MCF 10A (cell line): ENCODE measurements around the gene FTCDNL1. TPM values are rescaled to one million over a fixed set of nuclear protein-coding genes. Genes with fewer than 3 reads are reported as not detected.

Source experiments
- BruUV-seq: library from RNA; stranded (reverse); fragments of 400-500 nt; replicated peaks from 2 replicates; lab custom pipeline; 2021; lab: Mats Ljungman, UMichigan
- CTCF ChIA-PET: fragments of 300-600 bp; sonication (Branson Sonifier 250); formaldehyde crosslinking; extraction: SDS; loops from one replicate; lab custom pipeline; 2021; ENCODE audit warnings: antibody characterized with exemption, inconsistent platforms; lab: Yijun Ruan, JAX
- POLR2A ChIA-PET: fragments of 300-600, 350-650 bp; sonication (Branson Sonifier 250); formaldehyde crosslinking; extraction: SDS; loops from one replicate; lab custom pipeline; 2020; ENCODE audit warnings: antibody characterized with exemption, inconsistent platforms; lab: Yijun Ruan, JAX
- DNase-seq: peaks from one replicate; pipeline ENCODE4 v3.0.0-alpha.2; 2018; ENCODE audit not compliant: unreplicated experiment
- H3K27ac Mint-ChIP-seq: one replicate; pipeline ENCODE4 v1.8.0; 2022; ENCODE audit warnings: mild to moderate bottlenecking, low read depth, mixed read lengths; ENCODE audit not compliant: unreplicated experiment
- H3K27me3 Mint-ChIP-seq: one replicate; pipeline ENCODE4 v1.8.0; 2022; ENCODE audit warnings: mixed read lengths; ENCODE audit not compliant: insufficient read depth, unreplicated experiment
- H3K36me3 Mint-ChIP-seq: one replicate; pipeline ENCODE4 v1.8.0; 2022; ENCODE audit warnings: mild to moderate bottlenecking, moderate library complexity, mixed read lengths; ENCODE audit not compliant: insufficient read depth, unreplicated experiment
- H3K4me1 Mint-ChIP-seq: one replicate; pipeline ENCODE4 v1.8.0; 2022; ENCODE audit warnings: mixed read lengths; ENCODE audit not compliant: insufficient read depth, unreplicated experiment
- H3K4me3 Mint-ChIP-seq: one replicate; pipeline ENCODE4 v1.8.0; 2022; ENCODE audit warnings: mild to moderate bottlenecking, moderate library complexity, mixed read lengths; ENCODE audit not compliant: unreplicated experiment
- H3K9me3 Mint-ChIP-seq: one replicate; pipeline ENCODE4 v1.8.0; 2022; ENCODE audit warnings: mixed read lengths; ENCODE audit not compliant: unreplicated experiment
- CTCF ChIP-seq: fragments of 200-600 bp; IDR thresholded peaks from one replicate; pipeline ENCODE4 v1.8.0; 2022; ENCODE audit warnings: antibody characterized with exemption, mild to moderate bottlenecking; ENCODE audit not compliant: unreplicated experiment
- intact Hi-C: fragments of 100-400 bp; cut with micrococcal nuclease; formaldehyde crosslinking; loops from 2 replicates; pipeline ENCODE4 v1.14.1; 2022
- total RNA-seq: library from RNA; stranded (reverse); gene quantifications from 2 replicates; pipeline ENCODE4 v1.2.3, GENCODE V29; 2022

Gene FTCDNL1
- total RNA-seq, 1 experiment from 2014 or later = 1.9 TPM

DNA sequence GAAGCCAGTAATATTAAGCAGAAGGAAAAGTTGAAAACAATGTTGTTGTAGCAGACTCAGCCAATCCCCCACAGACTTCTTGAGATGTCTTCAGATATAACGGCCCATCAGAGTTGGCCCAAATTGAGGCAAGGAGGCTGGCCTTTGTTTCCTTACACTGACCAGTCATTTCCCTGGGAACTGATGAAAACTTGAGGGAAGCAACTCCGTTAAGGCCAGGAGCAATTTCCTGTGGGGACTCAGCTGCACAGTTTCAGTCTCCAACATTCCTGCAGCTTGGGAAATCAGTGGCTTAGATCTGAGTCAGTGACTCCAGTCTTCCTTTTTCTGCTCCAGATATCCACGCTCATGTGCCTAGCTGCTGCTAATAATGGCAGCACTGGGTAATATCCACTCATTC, 75.7 kb downstream of the FTCDNL1 start:
- BruUV-seq = no TSS peak
- no peak overlapping the region for H3K4me3 Mint-ChIP-seq
- TF ChIP-seq CTCF = no peak
- no peaks in the 10 kb centered on the region for H3K4me1 Mint-ChIP-seq
- ChIA-PET CTCF (interaction anchor here (0.5 kb wide), 1 partner anchor 272 kb away, joined by 4 read pairs; no protein-coding TSS in a partner anchor), POLR2A (no interaction called here)
- DNase-seq = no peak
- H3K27me3 Mint-ChIP-seq = peaks cover 15% of the 10 kb centered on the region
- no peak overlapping the region for H3K27ac Mint-ChIP-seq
- intact Hi-C loops = no loop called here
- H3K9me3 Mint-ChIP-seq = no peaks in the 10 kb centered on the region
- H3K36me3 Mint-ChIP-seq = no peaks in the 10 kb centered on the region

DNA sequence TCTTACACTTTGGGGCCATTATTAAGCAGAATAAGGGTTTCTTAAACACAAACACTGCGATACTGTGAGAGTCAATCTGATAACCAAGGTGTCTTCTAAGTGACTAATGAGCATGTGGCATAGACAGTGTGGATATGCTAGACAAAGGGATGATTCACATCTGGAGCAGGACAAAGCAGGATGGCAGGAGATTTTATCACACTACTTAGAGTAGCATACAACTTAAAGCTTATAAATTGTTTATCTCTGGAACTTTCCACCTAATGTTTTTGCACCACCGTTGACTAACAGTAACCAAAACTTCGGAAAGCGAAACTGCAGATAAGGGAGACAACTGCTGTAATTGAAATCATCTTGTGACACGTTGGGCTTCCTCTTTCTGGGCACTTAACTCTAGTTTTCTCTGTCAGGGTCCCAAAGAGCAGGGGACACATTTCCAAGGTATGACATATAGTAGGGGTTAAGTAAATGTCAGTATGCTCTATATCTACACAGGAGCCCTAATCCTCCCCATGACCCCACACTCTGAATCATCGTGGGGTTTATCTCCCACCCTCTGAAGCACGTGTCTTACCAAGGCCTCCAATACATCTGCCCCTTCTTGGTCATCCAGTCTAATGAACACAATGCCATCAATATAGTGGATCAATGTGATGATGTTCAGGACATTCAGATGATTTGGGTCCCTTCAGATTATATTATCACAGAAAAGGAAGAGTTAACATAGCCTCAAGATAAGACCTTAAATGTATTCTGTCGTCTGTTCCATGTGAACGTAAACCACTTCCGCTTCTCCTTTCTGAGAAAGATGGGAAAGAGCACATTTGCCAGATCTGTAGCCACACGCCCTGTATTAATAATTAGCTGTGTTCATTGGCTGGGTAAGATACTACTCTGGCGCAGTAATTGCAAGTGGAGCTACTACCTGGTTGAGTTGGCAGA, 78.7 kb downstream of the FTCDNL1 start:
- no peak overlapping the region for H3K27ac Mint-ChIP-seq
- BruUV-seq = no TSS peak
- CTCF ChIA-PET = interaction anchor here (1.2 kb wide), 1 partner anchor 14 kb away, joined by 4 read pairs; no protein-coding TSS in a partner anchor
- no peaks in the 10 kb centered on the region for H3K4me1 Mint-ChIP-seq
- intact Hi-C loops = no loop called here
- no peak overlapping the region for H3K4me3 Mint-ChIP-seq
- peaks cover 30% of the 10 kb centered on the region for H3K27me3 Mint-ChIP-seq
- no peak for DNase-seq
- POLR2A ChIA-PET = interaction anchor here (0.6 kb wide), 1 partner anchor 313 kb away, joined by 3 read pairs; no protein-coding TSS in a partner anchor
- no peaks in the 10 kb centered on the region for H3K36me3 Mint-ChIP-seq
- no peak for TF ChIP-seq CTCF
- H3K9me3 Mint-ChIP-seq = no peaks in the 10 kb centered on the region

- no peaks in the 10 kb centered on the region for H3K9me3 Mint-ChIP-seq
- TF ChIP-seq CTCF = no peak
- DNase-seq = no peak
- CTCF ChIA-PET = interaction anchor here (0.6 to 1.7 kb wide), 2 partner anchors 9 to 31 kb away, joined by 3 to 7 read pairs; no protein-coding TSS in a partner anchor
- no TSS peak for BruUV-seq
- no peak overlapping the region for H3K4me3 Mint-ChIP-seq
- peaks cover 28% of the 10 kb centered on the region for H3K27me3 Mint-ChIP-seq
- H3K27ac Mint-ChIP-seq = no peak overlapping the region
- no peaks in the 10 kb centered on the region for H3K36me3 Mint-ChIP-seq
- no peaks in the 10 kb centered on the region for H3K4me1 Mint-ChIP-seq
- POLR2A ChIA-PET = interaction anchor here (0.5 kb wide), 1 partner anchor 113 kb away, joined by 3 read pairs; no protein-coding TSS in a partner anchor
- intact Hi-C loops = no loop called here
Measured at GRCh38 chr2:199770716-199771115, 80.3 kb downstream of the FTCDNL1 start.

GRCh38 chr2:199765646-199766045, 85.3 kb downstream of the FTCDNL1 start:
- Mint-ChIP-seq H3K27me3 (peaks cover 26% of the 10 kb centered on the region), H3K36me3 (no peaks in the 10 kb centered on the region), H3K27ac (no peak overlapping the region), H3K4me1 (no peaks in the 10 kb centered on the region), H3K4me3 (no peak overlapping the region), H3K9me3 (no peaks in the 10 kb centered on the region)
- no peak for DNase-seq
- intact Hi-C loops = no loop called here
- TF ChIP-seq CTCF = no peak
- ChIA-PET POLR2A (no interaction called here), CTCF (interaction anchor here (0.7 to 2.9 kb wide), 2 partner anchors 25 to 75 kb away, joined by 3 to 13 read pairs; no protein-coding TSS in a partner anchor)
- no TSS peak for BruUV-seq
